Measurements from ENCODE around the gene DCTN1. TPM values are rescaled to one million over a fixed set of nuclear protein-coding genes. Genes with fewer than 3 reads are reported as not detected.

Gene DCTN1
- total and polyA plus RNA-seq, 2 donors (not counting 3 experiments of a cell fraction or from before 2014, with no cell fraction given) = 130 to 170 TPM

DNA sequence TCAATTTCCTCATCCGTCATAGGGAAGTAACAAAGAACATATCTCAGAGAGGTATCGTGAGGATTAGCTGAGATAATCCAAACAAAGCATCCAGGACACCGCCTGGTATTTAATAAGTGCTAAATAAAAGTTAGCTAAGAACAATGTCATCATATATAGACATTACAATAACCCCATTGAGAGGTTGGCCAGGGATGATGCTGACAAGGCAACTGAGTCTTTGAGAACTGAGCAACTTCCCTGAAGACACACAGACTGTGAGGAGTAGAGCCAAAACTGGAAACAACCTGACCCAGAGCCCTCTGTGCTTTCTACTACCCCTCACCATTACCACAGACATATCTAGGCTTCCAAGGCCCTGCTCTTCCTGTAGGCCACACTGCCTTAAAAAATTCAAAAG, 1.6 kb upstream of the DCTN1 start:
- H3K9me1 ChIP-seq (replicated peaks; ENCODE audit: control insufficient read depth, extremely low read depth, insufficient read depth, low read length) = no peaks in the 10 kb centered on the region
- H3K27ac ChIP-seq (ENCODE audit: insufficient read depth, low read depth, low read length) = no peak overlapping the region
- H2AFZ ChIP-seq (ENCODE audit: low read depth, low read length) = no peak overlapping the region
- peaks cover 0 to 12% of the 10 kb centered on the region in 2 experiments for H3K36me3 ChIP-seq (ENCODE audit: control insufficient read depth in 2 of 2, extremely low read depth in 1 of 2, insufficient read depth in 2 of 2, low read length in 2 of 2)
- BruUV-seq (replicated peaks) = no TSS peak
- dilution Hi-C loops (cut with MboI; ENCODE audit: extremely low pct_ligation_motif_present, low sequenced_read_pairs) (no loop called here), intact Hi-C loops (cut with micrococcal nuclease) (no loop called here)
- H3K27me3 ChIP-seq (ENCODE audit: control insufficient read depth in 2 of 2, insufficient read depth in 2 of 2, low read length in 2 of 2) = no peaks in the 10 kb centered on the region
- no peaks in the 10 kb centered on the region for H4K20me1 ChIP-seq (replicated peaks; ENCODE audit: control insufficient read depth, extremely low read depth, insufficient read depth, low read length)
- ChIA-PET POLR2A (no interaction called here), CTCF (interaction anchor here (0.8 to 1.6 kb wide), 2 partner anchors 10 to 47 kb away, joined by 4 to 7 read pairs; no protein-coding TSS in a partner anchor)
- H3K9me3 ChIP-seq (replicated peaks; ENCODE audit: control insufficient read depth, insufficient read depth, low read length) = no peaks in the 10 kb centered on the region
- no peak for DNase-seq (ENCODE audit: low read depth, low spot score)
- FAIRE-seq = no peak
- H3K9ac ChIP-seq (replicated peaks; ENCODE audit: extremely low read depth, insufficient read depth, low read length) = no peak overlapping the region
- H3K4me2 ChIP-seq (ENCODE audit: insufficient read depth, low read length) = no peak overlapping the region
- H3K79me2 ChIP-seq (ENCODE audit: control insufficient read depth, insufficient read depth, low read length) = peaks cover 47% of the 10 kb centered on the region
- no peak for TF ChIP-seq POLR2A (IDR thresholded peaks at IDR 0.05; ENCODE audit: low read depth, low read length)
- TF ChIP-seq, protein P1, sequence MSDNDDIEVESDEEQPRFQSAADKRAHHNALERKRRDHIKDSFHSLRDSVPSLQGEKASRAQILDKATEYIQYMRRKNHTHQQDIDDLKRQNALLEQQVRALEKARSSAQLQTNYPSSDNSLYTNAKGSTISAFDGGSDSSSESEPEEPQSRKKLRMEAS (IDR thresholded peaks at IDR 0.05; ENCODE audit: insufficient read depth, insufficient read length) = no peak
- TF ChIP-seq GATA2 (IDR thresholded peaks at IDR 0.05; ENCODE audit: insufficient read depth, insufficient read length, low read depth, low read length) = no peak
- no peak for TF ChIP-seq POLR2AphosphoS5 (IDR thresholded peaks at IDR 0.05; ENCODE audit: insufficient read depth, low read depth, low read length)
- no peak for TF ChIP-seq JUN (IDR thresholded peaks at IDR 0.05; ENCODE audit: borderline replicate concordance, insufficient read depth, insufficient read length, low read depth)
- no peak for TF ChIP-seq MYC (IDR thresholded peaks at IDR 0.05; ENCODE audit: low read depth, low read length)
- no peak for TF ChIP-seq EZH2 (IDR thresholded peaks at IDR 0.05; ENCODE audit: borderline replicate concordance, low read depth, low read length, severe bottlenecking)
- TF ChIP-seq, protein P2, sequence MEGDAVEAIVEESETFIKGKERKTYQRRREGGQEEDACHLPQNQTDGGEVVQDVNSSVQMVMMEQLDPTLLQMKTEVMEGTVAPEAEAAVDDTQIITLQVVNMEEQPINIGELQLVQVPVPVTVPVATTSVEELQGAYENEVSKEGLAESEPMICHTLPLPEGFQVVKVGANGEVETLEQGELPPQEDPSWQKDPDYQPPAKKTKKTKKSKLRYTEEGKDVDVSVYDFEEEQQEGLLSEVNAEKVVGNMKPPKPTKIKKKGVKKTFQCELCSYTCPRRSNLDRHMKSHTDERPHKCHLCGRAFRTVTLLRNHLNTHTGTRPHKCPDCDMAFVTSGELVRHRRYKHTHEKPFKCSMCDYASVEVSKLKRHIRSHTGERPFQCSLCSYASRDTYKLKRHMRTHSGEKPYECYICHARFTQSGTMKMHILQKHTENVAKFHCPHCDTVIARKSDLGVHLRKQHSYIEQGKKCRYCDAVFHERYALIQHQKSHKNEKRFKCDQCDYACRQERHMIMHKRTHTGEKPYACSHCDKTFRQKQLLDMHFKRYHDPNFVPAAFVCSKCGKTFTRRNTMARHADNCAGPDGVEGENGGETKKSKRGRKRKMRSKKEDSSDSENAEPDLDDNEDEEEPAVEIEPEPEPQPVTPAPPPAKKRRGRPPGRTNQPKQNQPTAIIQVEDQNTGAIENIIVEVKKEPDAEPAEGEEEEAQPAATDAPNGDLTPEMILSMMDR (IDR thresholded peaks at IDR 0.05; ENCODE audit: extremely low read depth in 1 of 2, insufficient read depth in 1 of 2, low read depth in 1 of 2, low read length in 2 of 2) = no peak
- TF ChIP-seq FOS (IDR thresholded peaks at IDR 0.05; ENCODE audit: borderline replicate concordance, insufficient read depth, low read length) = no peak
- peaks cover 5% of the 10 kb centered on the region for H3K4me1 ChIP-seq (ENCODE audit: control insufficient read depth, extremely low read depth, insufficient read depth, low read length)
- H3K4me3 ChIP-seq (replicated peaks in 1 of 3; ENCODE audit: insufficient read depth in 1 of 3, low read depth in 1 of 3, low read length in 3 of 3) = no peak overlapping the region
